Measurements from ENCODE around the gene SEMA3D. TPM values are rescaled to one million over a fixed set of nuclear protein-coding genes. Genes with fewer than 3 reads are reported as not detected.

SEMA3D gene
- total and polyA plus RNA-seq, 2 of the 13 experiments (the other 11 are each of a cell fraction or from before 2014, with no cell fraction given), result 0.07 TPM; not detected in 1

GRCh38 chr7:85229544-85229943, 42.7 kb upstream of the SEMA3D start (continued):
- TF ChIP-seq ZNF3 (CRISPR knock-in tag; IDR thresholded peaks at IDR 0.05) (no peak), ZBTB3 (CRISPR knock-in tag; IDR thresholded peaks at IDR 0.05; ENCODE audit: borderline replicate concordance, low read depth) (no peak)

- Histone ChIP-seq H4K20me1 (ENCODE audit: insufficient read depth, low read length) (no peaks in the 10 kb centered on the region), H3K36me3 (replicated peaks in 1 of 2; ENCODE audit: control insufficient read depth in 1 of 2, insufficient read depth in 2 of 2, low read length in 2 of 2) (no peaks in the 10 kb centered on the region), H3K9ac (ENCODE audit: insufficient read depth, low read depth, low read length) (no peak overlapping the region), H3K79me2 (ENCODE audit: insufficient read depth, low read length) (no peaks in the 10 kb centered on the region), H3K9me3 (ENCODE audit: low read length) (no peaks in the 10 kb centered on the region), H3K4me3 (replicated peaks in 1 of 3; ENCODE audit: insufficient read depth in 1 of 3, low read depth in 2 of 3, low read length in 3 of 3) (no peak overlapping the region), H3K4me1 (ENCODE audit: insufficient read depth, low read length) (no peaks in the 10 kb centered on the region), H3K27ac (ENCODE audit: extremely low read length, insufficient read depth, low read length) (no peak overlapping the region), H3K27me3 (ENCODE audit: control insufficient read depth in 1 of 2, insufficient read depth in 2 of 2, low read length in 2 of 2) (no peaks in the 10 kb centered on the region), H2AFZ (ENCODE audit: low read length) (no peak overlapping the region), H3K4me2 (ENCODE audit: low read depth, low read length) (no peak overlapping the region)
- ATAC-seq, result no peak
- BruUV-seq (replicated peaks), result no TSS peak
- POLR2A ChIA-PET, result no interaction called here
- intact Hi-C loops (cut with micrococcal nuclease; ENCODE audit: unreplicated experiment), result no loop called here
- no peak for DNase-seq (ENCODE audit: low spot score)
- CTCF ChIA-PET (ENCODE audit: low intra/inter-chr PET ratio, low total read pairs), result no interaction called here
- WGBS (ENCODE audit: low lambda C conversion rate), result 30% methylated on average over 3 of the region's 3 CpGs
- in situ Hi-C loops (cut with HindIII; ENCODE audit: extremely low pct_ligation_motif_present, low pct_unique_long_range_greater_than_20kb), result no loop called here
- no peak for FAIRE-seq
- no peak for TF ChIP-seq ZNF17 (CRISPR knock-in tag; IDR thresholded peaks at IDR 0.05)
- TF ChIP-seq ZNF235 (CRISPR knock-in tag; IDR thresholded peaks at IDR 0.05; ENCODE audit: borderline replicate concordance), result no peak
- no peak for TF ChIP-seq SIX4 (CRISPR knock-in tag; IDR thresholded peaks at IDR 0.05)
- no peak for TF ChIP-seq ZNF607 (CRISPR knock-in tag; IDR thresholded peaks at IDR 0.05; ENCODE audit: borderline replicate concordance)
- no peak for TF ChIP-seq FOXO4 (CRISPR knock-in tag; conservative IDR thresholded peaks at IDR 0.05)
- no peak for TF ChIP-seq CSRNP1 (CRISPR knock-in tag; IDR thresholded peaks at IDR 0.05)
- no peak for TF ChIP-seq CREB3 (CRISPR knock-in tag; IDR thresholded peaks at IDR 0.05)
- TF ChIP-seq CCDC6 (CRISPR knock-in tag; IDR thresholded peaks at IDR 0.05), result no peak
Observed at GRCh38 chr7:85226361-85227085, 39.7 kb upstream of the SEMA3D start.
